GM12878 (cell line): ENCODE results near the gene HYOU1. TPM values are rescaled to one million over a fixed set of nuclear protein-coding genes. Genes with fewer than 3 reads are reported as not detected.

ENCODE experiments used
- BHLHE40 ChIP-seq, 2 experiments: fragments of 450-650 bp in 1 of 2; IDR thresholded peaks; 2 replicates each; pipeline ENCODE4 v1.6.1; 2011 to 2017; ENCODE audit warnings: low read depth in 2 of 2, borderline replicate concordance in 1 of 2, improper control_type of control experiment in 1 of 2, low read length in 1 of 2, mild to moderate bottlenecking in 1 of 2
- NRF1 ChIP-seq: conservative IDR thresholded peaks from 2 replicates; pipeline ENCODE4 v1.6.1; 2011; ENCODE audit warnings: mild to moderate bottlenecking, low read depth, low read length, improper control_type of control experiment
- RUNX3 ChIP-seq: IDR thresholded peaks from 2 replicates; pipeline ENCODE4 v1.6.1; 2012; ENCODE audit warnings: low read length, inconsistent platforms
- microRNA-seq: library from miRNA; unstranded; fragments of <30 nt; microRNA quantifications from one replicate; pipeline ENCODE4, GENCODE V29; 2018
- polyA plus RNA-seq, 11 experiments: library from polyadenylated mRNA; depleted of rRNA in 4 of 11; unstranded in 6 of 11; stranded (reverse) in 5 of 11; fragments of >200 nt; fragmentation: Nextera tagmentation in 4 of 11; fragmentation: Illumina TruSeq in 1 of 11; extraction: Ambion mirVana in 4 of 11; extraction: Trizol in 1 of 11; gene quantifications; 1 replicate in 1 of 11; 2 replicates in 10 of 11; pipeline versions ENCODE4 v1.2.1 to v1.2.3, GENCODE V29; 2011 to 2016; ENCODE audit warnings: inconsistent platforms in 2 of 11, missing spikeins in 2 of 11, low read depth in 1 of 11
- small RNA-seq: library from RNA; depleted of rRNA; stranded (forward); fragments of <200 nt; gene quantifications from one replicate; pipeline ENCODE3, GENCODE V24; 2014
- total RNA-seq, 4 experiments: library from RNA; depleted of rRNA in 3 of 4; stranded (reverse); fragments of >200 nt in 3 of 4; fragmentation: Illumina TruSeq in 1 of 4; extraction: Trizol in 1 of 4; gene quantifications; 2 replicates each; pipeline versions ENCODE4 v1.2.1 to v1.2.3, GENCODE V29; 2013 to 2021
- TF ChIP-seq, protein P1 (sequence below), 3 experiments: IDR thresholded peaks in 2 of 3; conservative IDR thresholded peaks in 1 of 3; 2 replicates each; pipeline ENCODE4 v1.5.1; 2011; ENCODE audit warnings: low read depth in 3 of 3, low read length in 3 of 3, mild to moderate bottlenecking in 3 of 3, control low read depth in 2 of 3, moderate library complexity in 2 of 3, inconsistent platforms in 1 of 3, mixed read lengths in 1 of 3; ENCODE audit not compliant: control insufficient read depth in 2 of 3, insufficient read depth in 1 of 3; ENCODE audit errors: extremely low read depth in 1 of 3

HYOU1 gene
- total and polyA plus RNA-seq, 10 of the 15 experiments (the other 5 are each of a cell fraction or from before 2014, with no cell fraction given), result 15.4 to 157 (median 109) TPM

DNA sequence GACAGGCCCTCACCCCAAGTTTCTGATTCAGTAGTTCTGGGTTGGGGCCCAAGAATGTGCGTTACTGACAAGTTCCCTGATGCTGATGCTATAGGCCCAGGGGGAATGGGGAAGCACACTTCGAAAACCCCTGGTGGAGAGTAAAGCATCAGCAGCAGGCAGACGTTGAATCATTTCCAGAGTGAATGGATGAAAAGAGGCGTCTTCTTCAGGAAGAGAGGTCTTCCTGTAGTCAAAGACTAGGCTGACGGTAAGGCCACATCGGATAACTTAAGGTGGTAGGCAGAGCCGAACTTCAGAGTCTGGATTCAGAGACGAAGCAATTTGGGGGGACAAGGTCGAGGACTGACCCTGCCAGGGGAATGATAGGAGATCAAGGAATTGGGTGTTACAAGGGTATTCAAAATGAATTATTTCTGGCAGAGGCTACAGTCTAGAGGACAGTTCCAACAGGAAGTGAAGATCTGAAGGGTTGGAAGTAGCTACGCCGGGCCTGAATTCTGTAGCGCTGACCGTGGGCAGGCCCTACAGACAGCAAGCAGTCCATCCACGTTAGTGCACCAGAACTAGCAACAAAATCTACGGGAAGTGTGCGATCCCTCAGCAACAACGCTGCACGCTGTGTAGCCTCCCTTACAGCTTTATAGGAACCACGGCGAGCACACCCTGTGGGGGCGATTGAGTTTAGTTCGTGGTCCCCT lies 59.9 kb downstream of the HYOU1 start (continued):
- TF ChIP-seq, protein P1, sequence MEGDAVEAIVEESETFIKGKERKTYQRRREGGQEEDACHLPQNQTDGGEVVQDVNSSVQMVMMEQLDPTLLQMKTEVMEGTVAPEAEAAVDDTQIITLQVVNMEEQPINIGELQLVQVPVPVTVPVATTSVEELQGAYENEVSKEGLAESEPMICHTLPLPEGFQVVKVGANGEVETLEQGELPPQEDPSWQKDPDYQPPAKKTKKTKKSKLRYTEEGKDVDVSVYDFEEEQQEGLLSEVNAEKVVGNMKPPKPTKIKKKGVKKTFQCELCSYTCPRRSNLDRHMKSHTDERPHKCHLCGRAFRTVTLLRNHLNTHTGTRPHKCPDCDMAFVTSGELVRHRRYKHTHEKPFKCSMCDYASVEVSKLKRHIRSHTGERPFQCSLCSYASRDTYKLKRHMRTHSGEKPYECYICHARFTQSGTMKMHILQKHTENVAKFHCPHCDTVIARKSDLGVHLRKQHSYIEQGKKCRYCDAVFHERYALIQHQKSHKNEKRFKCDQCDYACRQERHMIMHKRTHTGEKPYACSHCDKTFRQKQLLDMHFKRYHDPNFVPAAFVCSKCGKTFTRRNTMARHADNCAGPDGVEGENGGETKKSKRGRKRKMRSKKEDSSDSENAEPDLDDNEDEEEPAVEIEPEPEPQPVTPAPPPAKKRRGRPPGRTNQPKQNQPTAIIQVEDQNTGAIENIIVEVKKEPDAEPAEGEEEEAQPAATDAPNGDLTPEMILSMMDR (IDR thresholded peaks at IDR 0.05 in 2 of 3, conservative IDR thresholded peaks at IDR 0.05 in 1 of 3; ENCODE audit: control insufficient read depth in 2 of 3, extremely low read depth in 1 of 3, insufficient read depth in 1 of 3, low read depth in 3 of 3, low read length in 3 of 3), result peak; percentile 22 to 46 (median 40); a peak in 5 of 6 replicates
- peak in 1 of 2 experiments; percentile 29; a peak in 1 of 4 replicates for TF ChIP-seq BHLHE40 (IDR thresholded peaks at IDR 0.05; ENCODE audit: borderline replicate concordance in 1 of 2, low read depth in 2 of 2, low read length in 1 of 2)
- TF ChIP-seq RUNX3, result no peak
- no peak for TF ChIP-seq NRF1

Small RNA genes lying within 50 kb of the gene (microRNA-seq; reads per million reads assigned to microRNA genes)
- gene MIR3656, result not detected

Small RNA genes lying within 50 kb of the gene (small RNA-seq; reads per million reads assigned to genes)
- not detected for gene AP003392.2
- gene RF00017, result not detected
- not detected for gene RF00019

Other genes with a start within 250 kb of the HYOU1 start
Only the 7 nearest of the 17 such genes appear.
- gene RPS25, start 38.9 kb downstream of the HYOU1 start, total RNA-seq (2014; rRNA removed), result 886 and 1,063 TPM in 2 replicates
- gene RPS25, start 38.9 kb downstream of the HYOU1 start, total RNA-seq (2014; rRNA removed; fragmentation: Illumina TruSeq; extraction: Trizol), result 3,203 and 3,262 TPM in 2 replicates
- 1,627 and 1,676 TPM in 2 replicates for gene RPS25, start 38.9 kb downstream of the HYOU1 start, total RNA-seq (2021)
- 1,188 and 1,624 TPM in 2 replicates for gene RPS25, start 38.9 kb downstream of the HYOU1 start, polyA plus RNA-seq (2011; rRNA removed)
- 3,746 and 5,671 TPM in 2 replicates for gene RPS25, start 38.9 kb downstream of the HYOU1 start, polyA plus RNA-seq (2014; fragmentation: Illumina TruSeq; extraction: Trizol)
- 1,000 to 10,000 TPM; 3,292 to 3,419 TPM for gene RPS25, start 38.9 kb downstream of the HYOU1 start, polyA plus RNA-seq (2014; fragmentation: Nextera tagmentation; extraction: Ambion mirVana)
- gene RPS25, start 38.9 kb downstream of the HYOU1 start, polyA plus RNA-seq (2014; rRNA removed), result 1,401 and 2,108 TPM in 2 replicates
- 1,000 to 10,000 TPM; 2,959 to 3,172 TPM for gene RPS25, start 38.9 kb downstream of the HYOU1 start, polyA plus RNA-seq (2016; fragmentation: Nextera tagmentation; extraction: Ambion mirVana)
- 76.5 and 87.1 TPM in 2 replicates for gene TRAPPC4, start 38.4 kb downstream of the HYOU1 start, total RNA-seq (2014; rRNA removed)
- gene TRAPPC4, start 38.4 kb downstream of the HYOU1 start, total RNA-seq (2014; rRNA removed; fragmentation: Illumina TruSeq; extraction: Trizol), result 66.1 and 69.1 TPM in 2 replicates
- 62.7 and 62.8 TPM in 2 replicates for gene TRAPPC4, start 38.4 kb downstream of the HYOU1 start, total RNA-seq (2021)
- gene TRAPPC4, start 38.4 kb downstream of the HYOU1 start, polyA plus RNA-seq (2011; rRNA removed), result 94.2 and 105 TPM in 2 replicates
- 56.7 and 61.6 TPM in 2 replicates for gene TRAPPC4, start 38.4 kb downstream of the HYOU1 start, polyA plus RNA-seq (2014; fragmentation: Illumina TruSeq; extraction: Trizol)
- 100 to 1,000 TPM; 205 to 231 TPM for gene TRAPPC4, start 38.4 kb downstream of the HYOU1 start, polyA plus RNA-seq (2014; fragmentation: Nextera tagmentation; extraction: Ambion mirVana)
- 91.5 and 92.7 TPM in 2 replicates for gene TRAPPC4, start 38.4 kb downstream of the HYOU1 start, polyA plus RNA-seq (2014; rRNA removed)
- 100 to 1,000 TPM; 188 to 196 TPM for gene TRAPPC4, start 38.4 kb downstream of the HYOU1 start, polyA plus RNA-seq (2016; fragmentation: Nextera tagmentation; extraction: Ambion mirVana)
- gene SLC37A4, start 26.3 kb downstream of the HYOU1 start, total RNA-seq (2014; rRNA removed), result 15.5 and 17.1 TPM in 2 replicates
- gene SLC37A4, start 26.3 kb downstream of the HYOU1 start, total RNA-seq (2014; rRNA removed; fragmentation: Illumina TruSeq; extraction: Trizol), result 11.5 and 11.6 TPM in 2 replicates
- 19.2 and 20.6 TPM in 2 replicates for gene SLC37A4, start 26.3 kb downstream of the HYOU1 start, total RNA-seq (2021)
- gene SLC37A4, start 26.3 kb downstream of the HYOU1 start, polyA plus RNA-seq (2011; rRNA removed), result 22.0 and 29.7 TPM in 2 replicates
- gene SLC37A4, start 26.3 kb downstream of the HYOU1 start, polyA plus RNA-seq (2014; fragmentation: Illumina TruSeq; extraction: Trizol), result 16.4 and 20.1 TPM in 2 replicates
- 10 to 100 TPM; 11.9 to 12.1 TPM for gene SLC37A4, start 26.3 kb downstream of the HYOU1 start, polyA plus RNA-seq (2014; fragmentation: Nextera tagmentation; extraction: Ambion mirVana)
- gene SLC37A4, start 26.3 kb downstream of the HYOU1 start, polyA plus RNA-seq (2014; rRNA removed), result 25.3 and 25.8 TPM in 2 replicates
- 10 to 100 TPM; 24.2 to 27.8 TPM for gene SLC37A4, start 26.3 kb downstream of the HYOU1 start, polyA plus RNA-seq (2016; fragmentation: Nextera tagmentation; extraction: Ambion mirVana)
- gene VPS11, start 10.6 kb upstream of the HYOU1 start, total RNA-seq (2014; rRNA removed), result 24.2 and 25.3 TPM in 2 replicates
- gene VPS11, start 10.6 kb upstream of the HYOU1 start, total RNA-seq (2014; rRNA removed; fragmentation: Illumina TruSeq; extraction: Trizol), result 24.4 and 24.9 TPM in 2 replicates
- gene VPS11, start 10.6 kb upstream of the HYOU1 start, total RNA-seq (2021), result 22.9 and 25.9 TPM in 2 replicates
- gene VPS11, start 10.6 kb upstream of the HYOU1 start, polyA plus RNA-seq (2011; rRNA removed), result 8.1 and 15.8 TPM in 2 replicates
- 25.1 and 25.8 TPM in 2 replicates for gene VPS11, start 10.6 kb upstream of the HYOU1 start, polyA plus RNA-seq (2014; fragmentation: Illumina TruSeq; extraction: Trizol)
- gene VPS11, start 10.6 kb upstream of the HYOU1 start, polyA plus RNA-seq (2014; fragmentation: Nextera tagmentation; extraction: Ambion mirVana), result 10 to 100 TPM; 18.3 to 18.9 TPM
- 26.4 and 30.3 TPM in 2 replicates for gene VPS11, start 10.6 kb upstream of the HYOU1 start, polyA plus RNA-seq (2014; rRNA removed)
- 10 to 100 TPM; 24.6 to 26.2 TPM for gene VPS11, start 10.6 kb upstream of the HYOU1 start, polyA plus RNA-seq (2016; fragmentation: Nextera tagmentation; extraction: Ambion mirVana)
- gene HMBS, start 27.7 kb upstream of the HYOU1 start, total RNA-seq (2014; rRNA removed), result 15.8 and 20.8 TPM in 2 replicates
- 20.3 and 21.2 TPM in 2 replicates for gene HMBS, start 27.7 kb upstream of the HYOU1 start, total RNA-seq (2014; rRNA removed; fragmentation: Illumina TruSeq; extraction: Trizol)
- 50.6 and 53.0 TPM in 2 replicates for gene HMBS, start 27.7 kb upstream of the HYOU1 start, total RNA-seq (2021)
- 39.6 and 52.0 TPM in 2 replicates for gene HMBS, start 27.7 kb upstream of the HYOU1 start, polyA plus RNA-seq (2011; rRNA removed)
- gene HMBS, start 27.7 kb upstream of the HYOU1 start, polyA plus RNA-seq (2014; fragmentation: Illumina TruSeq; extraction: Trizol), result 39.3 and 47.4 TPM in 2 replicates
- gene HMBS, start 27.7 kb upstream of the HYOU1 start, polyA plus RNA-seq (2014; fragmentation: Nextera tagmentation; extraction: Ambion mirVana), result 10 to 100 TPM; 17.7 to 27.6 TPM
- gene HMBS, start 27.7 kb upstream of the HYOU1 start, polyA plus RNA-seq (2014; rRNA removed), result 54.5 and 63.0 TPM in 2 replicates
- 10 to 100 TPM; 92.4 to 96.7 TPM for gene HMBS, start 27.7 kb upstream of the HYOU1 start, polyA plus RNA-seq (2016; fragmentation: Nextera tagmentation; extraction: Ambion mirVana)
- gene DPAGT1, start 44.6 kb upstream of the HYOU1 start, total RNA-seq (2014; rRNA removed), result 34.8 and 38.3 TPM in 2 replicates
- 16.9 and 20.5 TPM in 2 replicates for gene DPAGT1, start 44.6 kb upstream of the HYOU1 start, total RNA-seq (2014; rRNA removed; fragmentation: Illumina TruSeq; extraction: Trizol)
- gene DPAGT1, start 44.6 kb upstream of the HYOU1 start, total RNA-seq (2021), result 46.6 and 54.8 TPM in 2 replicates
- gene DPAGT1, start 44.6 kb upstream of the HYOU1 start, polyA plus RNA-seq (2011; rRNA removed), result 36.2 and 65.5 TPM in 2 replicates
- gene DPAGT1, start 44.6 kb upstream of the HYOU1 start, polyA plus RNA-seq (2014; fragmentation: Illumina TruSeq; extraction: Trizol), result 53.7 and 54.1 TPM in 2 replicates
- 10 to 100 TPM; 33.0 to 47.8 TPM for gene DPAGT1, start 44.6 kb upstream of the HYOU1 start, polyA plus RNA-seq (2014; fragmentation: Nextera tagmentation; extraction: Ambion mirVana)
- 48.9 and 57.6 TPM in 2 replicates for gene DPAGT1, start 44.6 kb upstream of the HYOU1 start, polyA plus RNA-seq (2014; rRNA removed)
- gene DPAGT1, start 44.6 kb upstream of the HYOU1 start, polyA plus RNA-seq (2016; fragmentation: Nextera tagmentation; extraction: Ambion mirVana), result 10 to 100 TPM; 93.1 to 95.6 TPM
- gene C2CD2L, start 50.1 kb upstream of the HYOU1 start, total RNA-seq (2014; rRNA removed), result 4.7 and 4.9 TPM in 2 replicates
- 3.9 and 4.8 TPM in 2 replicates for gene C2CD2L, start 50.1 kb upstream of the HYOU1 start, total RNA-seq (2014; rRNA removed; fragmentation: Illumina TruSeq; extraction: Trizol)
- 9.6 and 11.0 TPM in 2 replicates for gene C2CD2L, start 50.1 kb upstream of the HYOU1 start, total RNA-seq (2021)
- 2.9 and 5.2 TPM in 2 replicates for gene C2CD2L, start 50.1 kb upstream of the HYOU1 start, polyA plus RNA-seq (2011; rRNA removed)
- gene C2CD2L, start 50.1 kb upstream of the HYOU1 start, polyA plus RNA-seq (2014; fragmentation: Illumina TruSeq; extraction: Trizol), result 2.7 and 7.3 TPM in 2 replicates
- under 1 TPM; 0.21 to 0.42 TPM for gene C2CD2L, start 50.1 kb upstream of the HYOU1 start, polyA plus RNA-seq (2014; fragmentation: Nextera tagmentation; extraction: Ambion mirVana)
- gene C2CD2L, start 50.1 kb upstream of the HYOU1 start, polyA plus RNA-seq (2014; rRNA removed), result 7.4 and 10.5 TPM in 2 replicates
- gene C2CD2L, start 50.1 kb upstream of the HYOU1 start, polyA plus RNA-seq (2016; fragmentation: Nextera tagmentation; extraction: Ambion mirVana), result 1 to 10 TPM; 3.1 to 5.5 TPM